HL-60 (cell line): ENCODE measurements around the gene NFATC1.

ENCODE experiments used
- DNase-seq, 2 experiments: peaks; one replicate each; pipeline ENCODE4 v3.0.0-alpha.2; 2010 to 2020; ENCODE audit warnings: low read depth in 1 of 2, low spot score in 1 of 2
- H3K27ac ChIP-seq: fragments of 250-450 bp; sonication (Bioruptor Pico); replicated peaks from 2 replicates; pipeline ENCODE4 v1.5.1; 2020; ENCODE audit warnings: mild to moderate bottlenecking, moderate library complexity
- H3K27me3 ChIP-seq: fragments of 250-450 bp; sonication (Bioruptor Pico); 2 replicates; pipeline ENCODE4 v1.5.1; 2021; ENCODE audit warnings: mild to moderate bottlenecking, moderate library complexity; ENCODE audit not compliant: insufficient read depth, poor library complexity, severe bottlenecking
- H3K4me3 ChIP-seq: replicated peaks from 2 replicates; pipeline ENCODE4 v1.5.1; 2011; ENCODE audit warnings: mild to moderate bottlenecking, control low read depth, low read length; ENCODE audit not compliant: insufficient read depth
- GABPA ChIP-seq: IDR thresholded peaks from 2 replicates; pipeline ENCODE4 v1.6.1; 2012; ENCODE audit warnings: low read depth
- POLR2AphosphoS5 ChIP-seq: IDR thresholded peaks from 2 replicates; pipeline ENCODE4 v1.6.1; 2012; ENCODE audit warnings: low read depth
- SPI1 ChIP-seq: IDR thresholded peaks from 2 replicates; pipeline ENCODE4 v1.6.1; 2012; ENCODE audit warnings: low read depth, mild to moderate bottlenecking, borderline replicate concordance
- TF ChIP-seq, protein P1 (sequence below): IDR thresholded peaks from 2 replicates; pipeline ENCODE4 v1.6.1; 2012; ENCODE audit warnings: low read depth; ENCODE audit not compliant: insufficient replicate concordance
- TF ChIP-seq, protein P2 (sequence below): IDR thresholded peaks from one replicate; pipeline ENCODE4 v1.5.1; 2011; ENCODE audit warnings: low read length, control low read depth, inconsistent platforms; ENCODE audit not compliant: insufficient read depth

NFATC1 gene

DNA sequence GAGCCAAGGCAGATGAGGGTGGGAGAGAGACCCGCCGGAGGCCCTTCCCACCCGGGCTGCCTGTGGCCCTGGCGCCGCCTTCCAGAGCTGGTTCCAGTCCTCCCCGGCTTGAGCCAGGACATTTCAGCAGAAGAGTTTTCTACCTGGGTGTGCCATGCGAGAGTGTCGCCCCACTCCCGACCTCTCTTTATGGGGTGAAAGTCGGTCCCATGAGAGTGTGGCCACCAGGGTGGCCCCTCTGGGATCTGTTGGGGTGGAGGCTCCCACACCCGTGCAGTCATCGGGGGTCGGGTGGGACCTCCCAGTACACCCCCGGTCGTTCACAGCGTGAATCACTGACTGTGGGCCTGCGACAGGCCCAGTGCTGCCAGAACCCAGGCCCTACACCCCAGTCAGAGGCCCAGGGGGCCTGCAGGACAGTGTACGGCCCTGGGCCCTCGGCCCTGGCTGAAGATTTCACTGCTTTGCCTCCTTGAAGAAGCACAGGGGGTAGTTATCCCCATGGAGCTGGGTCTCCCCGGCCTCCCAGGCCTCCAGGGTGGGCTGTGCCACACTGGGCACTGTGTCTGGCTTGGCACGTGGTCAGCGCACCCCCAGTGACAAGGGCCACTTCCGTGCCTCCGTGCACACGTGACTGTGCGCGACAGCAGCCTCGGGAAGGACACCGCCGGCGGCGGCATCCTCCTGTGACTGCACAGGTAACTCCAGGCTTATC is 5.9 kb downstream of the NFATC1 start:
- H3K27me3 ChIP-seq, result no peaks in the 10 kb centered on the region
- TF ChIP-seq POLR2AphosphoS5 (no peak), SPI1 (no peak), GABPA (no peak)
- TF ChIP-seq, protein P1, sequence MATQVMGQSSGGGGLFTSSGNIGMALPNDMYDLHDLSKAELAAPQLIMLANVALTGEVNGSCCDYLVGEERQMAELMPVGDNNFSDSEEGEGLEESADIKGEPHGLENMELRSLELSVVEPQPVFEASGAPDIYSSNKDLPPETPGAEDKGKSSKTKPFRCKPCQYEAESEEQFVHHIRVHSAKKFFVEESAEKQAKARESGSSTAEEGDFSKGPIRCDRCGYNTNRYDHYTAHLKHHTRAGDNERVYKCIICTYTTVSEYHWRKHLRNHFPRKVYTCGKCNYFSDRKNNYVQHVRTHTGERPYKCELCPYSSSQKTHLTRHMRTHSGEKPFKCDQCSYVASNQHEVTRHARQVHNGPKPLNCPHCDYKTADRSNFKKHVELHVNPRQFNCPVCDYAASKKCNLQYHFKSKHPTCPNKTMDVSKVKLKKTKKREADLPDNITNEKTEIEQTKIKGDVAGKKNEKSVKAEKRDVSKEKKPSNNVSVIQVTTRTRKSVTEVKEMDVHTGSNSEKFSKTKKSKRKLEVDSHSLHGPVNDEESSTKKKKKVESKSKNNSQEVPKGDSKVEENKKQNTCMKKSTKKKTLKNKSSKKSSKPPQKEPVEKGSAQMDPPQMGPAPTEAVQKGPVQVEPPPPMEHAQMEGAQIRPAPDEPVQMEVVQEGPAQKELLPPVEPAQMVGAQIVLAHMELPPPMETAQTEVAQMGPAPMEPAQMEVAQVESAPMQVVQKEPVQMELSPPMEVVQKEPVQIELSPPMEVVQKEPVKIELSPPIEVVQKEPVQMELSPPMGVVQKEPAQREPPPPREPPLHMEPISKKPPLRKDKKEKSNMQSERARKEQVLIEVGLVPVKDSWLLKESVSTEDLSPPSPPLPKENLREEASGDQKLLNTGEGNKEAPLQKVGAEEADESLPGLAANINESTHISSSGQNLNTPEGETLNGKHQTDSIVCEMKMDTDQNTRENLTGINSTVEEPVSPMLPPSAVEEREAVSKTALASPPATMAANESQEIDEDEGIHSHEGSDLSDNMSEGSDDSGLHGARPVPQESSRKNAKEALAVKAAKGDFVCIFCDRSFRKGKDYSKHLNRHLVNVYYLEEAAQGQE, result no peak
- TF ChIP-seq, protein P2, sequence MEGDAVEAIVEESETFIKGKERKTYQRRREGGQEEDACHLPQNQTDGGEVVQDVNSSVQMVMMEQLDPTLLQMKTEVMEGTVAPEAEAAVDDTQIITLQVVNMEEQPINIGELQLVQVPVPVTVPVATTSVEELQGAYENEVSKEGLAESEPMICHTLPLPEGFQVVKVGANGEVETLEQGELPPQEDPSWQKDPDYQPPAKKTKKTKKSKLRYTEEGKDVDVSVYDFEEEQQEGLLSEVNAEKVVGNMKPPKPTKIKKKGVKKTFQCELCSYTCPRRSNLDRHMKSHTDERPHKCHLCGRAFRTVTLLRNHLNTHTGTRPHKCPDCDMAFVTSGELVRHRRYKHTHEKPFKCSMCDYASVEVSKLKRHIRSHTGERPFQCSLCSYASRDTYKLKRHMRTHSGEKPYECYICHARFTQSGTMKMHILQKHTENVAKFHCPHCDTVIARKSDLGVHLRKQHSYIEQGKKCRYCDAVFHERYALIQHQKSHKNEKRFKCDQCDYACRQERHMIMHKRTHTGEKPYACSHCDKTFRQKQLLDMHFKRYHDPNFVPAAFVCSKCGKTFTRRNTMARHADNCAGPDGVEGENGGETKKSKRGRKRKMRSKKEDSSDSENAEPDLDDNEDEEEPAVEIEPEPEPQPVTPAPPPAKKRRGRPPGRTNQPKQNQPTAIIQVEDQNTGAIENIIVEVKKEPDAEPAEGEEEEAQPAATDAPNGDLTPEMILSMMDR, result no peak
- no peak overlapping the region for H3K4me3 ChIP-seq
- no peak overlapping the region for H3K27ac ChIP-seq
- DNase-seq, result no peak

DNA sequence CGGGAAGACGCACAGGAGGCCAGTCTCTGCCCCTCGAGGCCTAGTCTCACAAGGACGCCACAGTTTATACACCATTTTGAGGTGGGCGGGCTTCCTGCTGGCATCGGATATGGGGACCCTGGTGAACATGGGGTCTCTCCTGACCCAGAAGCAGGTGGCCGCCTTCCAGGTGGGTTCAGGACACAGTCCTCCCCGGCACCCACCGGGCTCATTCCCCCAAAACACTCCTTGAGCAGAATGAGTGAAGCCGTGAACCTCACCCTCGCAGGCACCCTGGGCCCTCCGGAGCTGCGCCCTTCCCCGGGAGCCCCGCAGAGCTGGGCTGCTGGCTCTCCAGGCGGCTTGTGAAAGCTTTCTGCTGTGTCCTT is 6.5 kb downstream of the NFATC1 start:
- H3K27ac ChIP-seq, result no peak overlapping the region
- no peak for TF ChIP-seq POLR2AphosphoS5
- no peak for TF ChIP-seq SPI1
- TF ChIP-seq, protein P2, result no peak
- TF ChIP-seq GABPA, result no peak
- TF ChIP-seq, protein P1, result no peak
- DNase-seq, result no peak

DNA sequence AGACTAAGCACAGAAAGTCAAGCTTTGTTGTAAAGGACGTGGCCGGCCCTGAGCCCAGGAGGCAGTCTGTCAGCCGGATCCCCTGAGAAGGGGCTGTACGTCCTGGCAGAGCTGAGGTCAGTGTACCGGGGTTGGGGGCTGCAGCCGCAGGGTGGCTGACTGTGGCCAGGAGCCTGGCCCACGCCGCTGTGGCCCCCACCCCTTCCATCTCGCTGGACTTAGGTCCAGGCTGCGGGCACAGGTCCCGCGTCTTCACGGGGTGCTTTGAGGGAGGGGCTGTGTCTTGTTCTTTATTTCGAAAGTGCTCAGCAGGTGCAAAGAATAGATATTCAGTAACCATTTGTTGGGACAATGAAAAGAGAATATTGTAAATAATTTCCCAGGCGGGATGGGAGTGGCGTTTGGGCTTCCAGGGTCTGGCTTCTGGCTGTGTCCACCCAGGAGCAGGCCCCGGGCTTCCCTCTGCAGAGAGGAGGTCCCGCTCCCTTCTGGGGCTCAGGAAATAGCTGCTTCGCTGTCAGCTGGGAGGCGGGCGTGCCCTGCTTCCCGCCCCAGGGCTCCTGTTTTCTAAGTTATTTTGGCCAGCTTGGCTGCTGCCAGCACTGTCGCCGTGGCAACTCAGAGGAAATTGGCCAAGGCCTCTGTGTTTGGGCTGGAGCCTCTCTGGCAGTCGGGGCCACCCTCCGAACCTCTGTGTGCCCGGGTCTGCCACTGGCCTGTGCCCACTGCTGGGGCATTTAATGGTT is 7.4 kb downstream of the NFATC1 start:
- H3K27me3 ChIP-seq, result no peaks in the 10 kb centered on the region
- peak in 1 of 2 experiments; percentile 68 for DNase-seq
- peak overlapping the region; percentile 31 for H3K27ac ChIP-seq
- TF ChIP-seq, protein P2, result no peak
- no peak for TF ChIP-seq GABPA
- TF ChIP-seq SPI1, result no peak
- no peak for TF ChIP-seq POLR2AphosphoS5
- TF ChIP-seq, protein P1, result no peak
- no peak overlapping the region for H3K4me3 ChIP-seq

More for the DNA sequence above, 6.5 kb downstream of the NFATC1 start:
- Histone ChIP-seq H3K4me3 (no peak overlapping the region), H3K27me3 (no peaks in the 10 kb centered on the region)
